Parathyroid adenoma (tissue), 2 donors: ENCODE results near the gene ZNF814.
"Not testable (repeated sequence)": the region's sequence is repeated elsewhere in the genome, so short reads cannot be mapped to it uniquely, and the experiment has no call there.

ENCODE experiments used
- H2AFZ ChIP-seq: fragments of 300-600 bp; sonication (generic); one replicate; pipeline ENCODE4 v1.7.0; 2017; ENCODE audit warnings: antibody characterized with exemption, mild to moderate bottlenecking
- H3K27ac ChIP-seq: fragments of 300-600 bp; sonication (generic); one replicate; pipeline ENCODE4 v1.7.0; 2017
- H3K27me3 ChIP-seq: fragments of 300-600 bp; sonication (generic); one replicate; pipeline ENCODE4 v1.7.0; 2017; ENCODE audit warnings: low read length; ENCODE audit not compliant: control insufficient read depth, insufficient read depth
- H3K36me3 ChIP-seq: fragments of 300-600 bp; sonication (generic); one replicate; pipeline ENCODE4 v1.7.0; 2017; ENCODE audit warnings: low read length; ENCODE audit not compliant: control insufficient read depth, insufficient read depth
- H3K4me1 ChIP-seq: fragments of 300-600 bp; sonication (generic); one replicate; pipeline ENCODE4 v1.7.0; 2017; ENCODE audit warnings: control low read depth
- H3K4me2 ChIP-seq: fragments of 300-600 bp; sonication (generic); one replicate; pipeline ENCODE4 v1.7.0; 2017; ENCODE audit warnings: low read length
- H3K4me3 ChIP-seq: fragments of 300-600 bp; sonication (generic); one replicate; pipeline ENCODE4 v1.7.0; 2017; ENCODE audit warnings: low read depth, low read length
- H3K79me2 ChIP-seq: fragments of 300-600 bp; sonication (generic); one replicate; pipeline ENCODE4 v1.7.0; 2017; ENCODE audit warnings: control low read depth
- H3K9ac ChIP-seq: fragments of 300-600 bp; sonication (generic); one replicate; pipeline ENCODE4 v1.7.0; 2017; ENCODE audit warnings: mild to moderate bottlenecking
- H3K9me3 ChIP-seq: fragments of 300-600 bp; sonication (generic); one replicate; pipeline ENCODE4 v1.7.0; 2017; ENCODE audit warnings: low read length; ENCODE audit not compliant: control insufficient read depth
- CTCF ChIP-seq: fragments of 300-600 bp; sonication (generic); IDR thresholded peaks from one replicate; pipeline ENCODE4 v1.7.0; 2017; ENCODE audit warnings: antibody characterized with exemption, mild to moderate bottlenecking
- donor health status: primary hyperparathyroidism.

Gene ZNF814

GRCh38 chr19:57886046-57886445, 2.8 kb downstream of the ZNF814 start:
- no peak for TF ChIP-seq CTCF
- Histone ChIP-seq H3K4me1 (peaks cover 6% of the 10 kb centered on the region), H2AFZ (no peak overlapping the region), H3K27me3 (no peaks in the 10 kb centered on the region), H3K36me3 (no peaks in the 10 kb centered on the region), H3K9me3 (no peaks in the 10 kb centered on the region), H3K9ac (no peak overlapping the region), H3K4me3 (no peak overlapping the region), H3K79me2 (peaks cover 36% of the 10 kb centered on the region), H3K27ac (no peak overlapping the region), H3K4me2 (no peak overlapping the region)

GRCh38 chr19:57873883-57874799, 14.7 kb downstream of the ZNF814 start:
- not testable (repeated sequence) for H3K9ac ChIP-seq, H3K27ac ChIP-seq, H2AFZ ChIP-seq, H3K27me3 ChIP-seq, H3K4me2 ChIP-seq, H3K4me1 ChIP-seq, H3K4me3 ChIP-seq, H3K36me3 ChIP-seq, H3K9me3 ChIP-seq
- H3K79me2 ChIP-seq = peaks cover 17% of the 10 kb centered on the region

GRCh38 chr19:57872450-57872849, 16.4 kb downstream of the ZNF814 start:
- peaks cover 4% of the 10 kb centered on the region for H3K36me3 ChIP-seq
- H3K9me3 ChIP-seq = no peaks in the 10 kb centered on the region
- H3K27me3 ChIP-seq = no peaks in the 10 kb centered on the region
- no peaks in the 10 kb centered on the region for H3K4me1 ChIP-seq
- no peak overlapping the region for H3K27ac ChIP-seq
- H3K4me3 ChIP-seq = no peak overlapping the region
- no peak for TF ChIP-seq CTCF
- H3K9ac ChIP-seq = no peak overlapping the region
- no peak overlapping the region for H2AFZ ChIP-seq
- H3K4me2 ChIP-seq = no peak overlapping the region
- peaks cover 12% of the 10 kb centered on the region for H3K79me2 ChIP-seq

- no peak overlapping the region for H3K4me2 ChIP-seq
- no peaks in the 10 kb centered on the region for H3K9me3 ChIP-seq
Observed at GRCh38 chr19:57870225-57870624, 18.6 kb downstream of the ZNF814 start.

GRCh38 chr19:57869655-57870054, 19.2 kb downstream of the ZNF814 start:
- not testable (repeated sequence) for H3K9me3 ChIP-seq, H3K9ac ChIP-seq, H3K27ac ChIP-seq, H3K27me3 ChIP-seq, H3K4me2 ChIP-seq, H3K79me2 ChIP-seq, H2AFZ ChIP-seq, H3K36me3 ChIP-seq, H3K4me1 ChIP-seq, H3K4me3 ChIP-seq

More at GRCh38 chr19:57870225-57870624, 18.6 kb downstream of the ZNF814 start:
- Histone ChIP-seq H3K27ac (no peak overlapping the region), H3K4me3 (no peak overlapping the region), H3K27me3 (no peaks in the 10 kb centered on the region), H2AFZ (no peak overlapping the region), H3K9ac (no peak overlapping the region), H3K4me1 (no peaks in the 10 kb centered on the region), H3K36me3 (no peaks in the 10 kb centered on the region), H3K79me2 (peaks cover 4% of the 10 kb centered on the region)
- no peak for TF ChIP-seq CTCF
